HG02938 (cell line): Measurements from ENCODE around the gene CD247.

ENCODE experiments used
- ATAC-seq: cut with Tn5 transposase; IDR thresholded peaks from one replicate; pipeline ENCODE4 v1.9.1; 2021; ENCODE audit warnings: mild to moderate bottlenecking, moderate library complexity; ENCODE audit not compliant: unreplicated experiment

CD247 gene

DNA sequence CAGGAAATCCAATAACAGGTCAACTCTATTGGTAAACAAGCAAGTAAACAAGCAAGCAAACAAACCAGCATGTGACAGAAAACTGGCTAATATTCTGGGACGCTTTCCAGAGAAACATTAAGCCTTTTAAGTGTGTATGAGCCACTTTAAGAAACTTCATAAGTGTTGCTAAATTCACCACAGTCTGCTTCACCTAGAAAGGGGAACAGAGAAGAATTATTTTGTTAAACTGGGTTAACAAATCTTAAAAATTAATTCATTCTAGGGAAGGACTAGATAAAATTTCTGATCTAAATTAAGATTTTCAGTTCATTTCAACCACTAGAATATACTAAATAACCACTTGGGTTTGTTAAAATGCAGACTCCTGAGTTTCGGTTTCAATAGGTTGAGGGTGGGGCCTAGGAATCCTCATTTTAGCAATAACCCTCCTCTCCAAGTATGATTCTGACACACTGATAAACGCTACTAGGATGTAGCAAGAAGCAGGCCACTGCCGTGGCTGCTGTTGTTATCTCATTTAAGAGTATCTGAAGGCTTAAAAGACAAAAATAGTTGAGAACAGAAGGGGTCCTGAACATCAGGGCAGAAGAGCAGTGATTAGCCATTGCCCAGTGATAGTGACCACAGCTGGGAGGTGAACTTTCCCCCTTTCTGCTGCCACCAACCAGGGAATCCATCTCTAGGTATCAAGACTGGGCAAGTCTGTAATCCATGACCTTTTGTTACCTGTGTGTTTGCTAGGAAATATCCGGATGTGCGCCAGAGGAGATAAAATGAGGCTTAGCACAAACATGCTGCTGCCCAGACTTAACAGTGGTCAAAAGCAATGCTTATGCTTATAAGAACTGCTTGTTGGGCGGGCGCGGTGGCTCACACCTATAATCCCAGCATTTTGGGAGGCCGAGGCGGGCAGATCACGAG lies 24.0 kb upstream of the CD247 start:
- ATAC-seq, result no peak

- no peak for ATAC-seq
Measured at GRCh38 chr1:167541610-167542009, 23.3 kb upstream of the CD247 start.

- no peak for ATAC-seq
Measured at GRCh38 chr1:167541003-167541402, 22.7 kb upstream of the CD247 start.

GRCh38 chr1:167538657-167539056 lies 20.3 kb upstream of the CD247 start:
- no peak for ATAC-seq

- no peak for ATAC-seq
Measured at GRCh38 chr1:167533851-167534300, 15.5 kb upstream of the CD247 start.

GRCh38 chr1:167532964-167533824 lies 14.9 kb upstream of the CD247 start:
- no peak for ATAC-seq

- ATAC-seq, result no peak
Measured at GRCh38 chr1:167532375-167532774, 14.0 kb upstream of the CD247 start.

- no peak for ATAC-seq
Measured at GRCh38 chr1:167529829-167530474, 11.6 kb upstream of the CD247 start.

GRCh38 chr1:167528057-167528728 lies 9.9 kb upstream of the CD247 start:
- ATAC-seq, result no peak

DNA sequence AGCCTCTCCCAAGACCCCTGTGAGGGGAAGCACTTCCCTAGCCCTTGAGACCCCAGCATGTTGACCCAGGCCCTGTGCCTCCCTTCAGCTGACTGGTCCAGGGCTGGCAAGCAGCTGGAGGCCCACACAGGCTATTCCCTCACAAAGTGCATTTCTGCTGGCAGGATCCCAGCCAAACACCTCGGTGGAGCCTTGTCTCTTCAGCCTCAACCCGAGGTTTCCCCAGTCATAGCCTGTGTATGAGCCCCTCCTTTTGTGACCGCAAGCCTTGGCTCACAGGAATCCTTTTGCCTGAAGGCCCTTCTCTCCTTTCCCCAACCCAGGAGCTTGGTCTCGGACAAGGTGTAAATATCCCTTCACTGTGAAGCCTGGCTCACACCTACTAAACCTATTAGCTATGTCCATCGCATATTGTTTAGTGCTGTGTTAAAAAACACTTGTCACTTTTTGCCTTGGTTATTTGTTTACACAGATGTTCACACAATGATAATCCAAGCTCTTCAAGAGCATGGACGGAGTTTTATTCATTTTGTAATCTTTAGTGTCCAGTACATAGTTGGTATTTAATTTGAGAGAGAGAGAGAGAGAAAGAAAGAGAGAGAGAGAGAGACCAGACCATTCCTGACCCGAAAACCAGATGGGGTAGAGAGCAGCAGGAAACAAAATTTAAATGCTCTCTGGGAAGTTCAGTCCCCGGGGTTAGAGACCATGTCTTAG lies 8.5 kb upstream of the CD247 start:
- ATAC-seq, result no peak

DNA sequence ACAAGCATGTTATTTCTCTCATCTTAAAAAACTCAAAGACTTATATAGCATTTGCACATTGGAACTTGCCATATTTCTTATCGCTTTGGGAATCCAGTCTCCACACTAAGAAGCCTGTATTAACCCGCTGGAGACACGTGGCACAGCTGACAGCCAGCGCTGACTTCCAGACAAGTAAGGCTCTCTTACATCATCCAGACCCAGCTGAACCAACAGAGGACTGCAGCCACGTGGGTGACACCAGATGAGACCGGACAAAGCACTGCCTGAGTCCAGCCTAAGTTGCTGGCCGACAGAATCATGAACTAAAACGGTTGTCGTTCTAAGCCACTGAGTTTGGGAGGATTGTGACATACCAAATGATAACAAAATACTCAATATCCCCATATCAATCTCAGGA lies 6.3 kb upstream of the CD247 start:
- ATAC-seq, result no peak

- ATAC-seq, result no peak
Measured at GRCh38 chr1:167522246-167522645, 3.9 kb upstream of the CD247 start.

GRCh38 chr1:167520711-167521206 lies 2.4 kb upstream of the CD247 start:
- ATAC-seq, result no peak

DNA sequence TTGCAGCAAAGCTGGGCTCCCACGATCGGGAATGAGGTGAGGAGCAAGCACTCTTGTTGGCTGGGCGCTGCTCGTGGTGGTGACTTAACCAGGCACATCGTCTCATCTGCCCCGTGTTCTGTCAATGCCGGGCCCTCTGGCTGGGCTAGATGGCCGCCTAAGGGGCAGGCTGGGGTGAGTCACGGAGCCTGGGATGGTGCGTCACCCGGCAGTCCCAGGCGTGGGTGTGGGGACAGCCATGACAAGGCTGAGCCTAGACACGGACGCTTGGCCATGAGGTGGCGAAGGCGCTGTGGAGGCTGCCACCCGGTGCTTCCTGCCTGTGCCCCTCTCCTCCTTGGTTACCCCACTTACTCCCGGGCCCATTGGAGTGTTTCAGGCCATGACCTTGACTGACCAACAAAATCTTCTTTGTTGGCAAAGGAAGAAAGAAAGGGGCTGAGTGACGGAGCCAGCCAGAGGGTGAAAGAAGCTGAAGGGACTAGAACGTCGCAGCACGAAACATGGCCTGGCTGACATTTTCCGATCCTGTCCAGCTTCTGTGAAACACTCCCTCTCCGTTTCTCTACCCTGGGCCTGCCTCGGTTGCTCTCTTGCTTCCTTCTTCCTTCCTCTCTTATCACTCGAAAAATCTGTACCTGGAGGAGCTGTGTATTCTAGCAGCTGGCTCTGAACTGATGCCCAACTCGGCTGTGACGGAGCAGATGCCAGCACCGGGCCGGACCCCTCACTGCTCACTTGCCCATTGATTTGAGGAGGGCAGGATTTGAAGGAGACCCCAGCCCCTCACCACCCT lies 596 bp downstream of the CD247 start:
- ATAC-seq, result no peak

DNA sequence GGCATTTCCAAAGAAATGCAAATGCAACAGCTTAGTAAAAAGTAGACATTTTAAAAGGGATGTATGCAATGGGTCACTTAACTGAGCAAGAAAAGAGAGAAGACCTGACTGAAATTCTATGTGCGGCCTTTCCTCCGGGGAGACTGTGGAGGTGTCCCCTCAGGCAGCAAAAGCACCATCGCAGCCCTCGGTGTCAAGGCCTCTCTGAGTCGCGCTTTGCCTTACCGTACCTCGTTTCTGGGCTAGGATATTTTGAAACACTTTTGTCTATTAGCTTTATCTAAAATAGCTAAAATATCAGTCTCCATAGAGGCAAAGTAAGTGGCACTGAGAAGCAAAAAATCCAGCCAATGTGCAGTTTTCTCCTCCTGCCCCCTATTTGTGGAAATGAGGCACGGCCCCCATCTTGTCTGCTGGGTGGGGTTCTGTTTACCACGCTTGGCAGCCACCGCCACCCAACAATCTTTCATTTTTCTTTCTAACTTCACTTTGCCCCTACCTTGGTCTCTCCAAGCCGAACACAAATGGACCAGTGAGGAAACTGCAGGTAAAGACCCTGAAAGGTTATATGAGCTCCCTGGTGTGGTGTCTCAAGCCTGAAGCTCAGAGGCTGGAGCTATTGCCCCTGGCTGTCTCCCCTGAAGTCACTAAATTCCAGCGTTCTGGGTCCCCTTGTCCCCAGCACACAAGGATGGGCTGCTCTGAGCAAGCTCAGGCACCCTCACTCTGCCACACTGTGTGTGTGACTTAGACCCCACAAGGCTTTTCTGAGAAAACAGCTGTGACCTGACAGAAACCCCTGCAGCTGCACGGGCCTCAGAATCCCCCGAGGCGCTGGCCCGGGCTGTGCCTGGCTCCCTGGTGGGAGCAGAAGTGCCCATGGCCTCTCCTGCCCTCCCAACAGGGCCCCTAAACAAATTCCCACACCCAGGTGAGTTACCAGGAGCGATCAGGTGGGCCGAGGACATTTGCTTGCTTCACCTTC lies 1.6 kb downstream of the CD247 start:
- no peak for ATAC-seq

- ATAC-seq, result no peak
Measured at GRCh38 chr1:167515893-167516321, 2.4 kb downstream of the CD247 start.

- ATAC-seq, result no peak
Measured at GRCh38 chr1:167515461-167515860, 2.9 kb downstream of the CD247 start.

DNA sequence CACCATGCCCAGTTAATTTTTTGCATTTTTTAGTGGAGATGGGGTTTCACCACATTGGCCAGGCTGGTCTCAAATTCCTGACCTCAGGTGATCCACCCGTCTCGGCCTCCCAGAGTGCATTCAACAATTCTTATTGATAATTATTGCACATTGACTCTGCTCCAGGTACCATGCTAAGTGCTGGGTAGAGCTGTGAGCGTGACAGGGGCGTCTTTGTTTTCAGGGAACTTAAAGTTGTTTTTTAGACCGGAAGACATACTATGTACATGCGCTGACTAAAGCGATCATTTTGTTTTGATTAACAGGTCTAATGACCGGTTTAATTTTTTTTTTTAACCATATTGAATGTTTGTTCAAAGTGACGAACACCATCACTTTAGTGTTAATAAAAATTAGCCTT lies 4.0 kb downstream of the CD247 start:
- no peak for ATAC-seq
